Inferior parietal cortex (tissue), 1 donor: ENCODE results near the gene TNNT2.

Source experiments
- DNase-seq: peaks from one replicate; pipeline ENCODE4 v3.0.0-alpha.2; 2016; ENCODE audit errors: extremely low spot score

TNNT2 gene

GRCh38 chr1:201316556-201316955 lies 60.9 kb downstream of the TNNT2 start:
- no peak for DNase-seq

- no peak for DNase-seq
Measured at GRCh38 chr1:201313086-201313485, 64.4 kb downstream of the TNNT2 start.

DNA sequence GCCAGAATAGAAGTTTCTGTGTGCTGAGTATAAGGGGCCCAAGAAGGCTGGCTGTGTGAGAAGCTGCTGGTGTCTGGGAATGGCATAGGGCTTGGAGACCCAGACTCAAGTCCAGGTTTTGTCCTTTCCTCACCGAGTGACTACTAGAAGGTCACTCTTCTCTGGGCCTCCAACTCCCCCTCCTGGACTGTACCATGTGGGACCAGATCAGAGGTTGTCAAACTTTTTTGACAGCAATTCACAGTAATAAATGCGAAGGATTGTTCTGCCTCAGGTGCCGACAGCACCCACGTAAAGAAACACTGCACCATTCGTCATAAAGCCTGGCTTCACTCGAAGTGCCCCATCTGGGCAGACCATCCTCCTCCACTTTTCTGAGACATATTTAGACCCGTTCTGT lies 65.2 kb downstream of the TNNT2 start:
- DNase-seq, result no peak

DNA sequence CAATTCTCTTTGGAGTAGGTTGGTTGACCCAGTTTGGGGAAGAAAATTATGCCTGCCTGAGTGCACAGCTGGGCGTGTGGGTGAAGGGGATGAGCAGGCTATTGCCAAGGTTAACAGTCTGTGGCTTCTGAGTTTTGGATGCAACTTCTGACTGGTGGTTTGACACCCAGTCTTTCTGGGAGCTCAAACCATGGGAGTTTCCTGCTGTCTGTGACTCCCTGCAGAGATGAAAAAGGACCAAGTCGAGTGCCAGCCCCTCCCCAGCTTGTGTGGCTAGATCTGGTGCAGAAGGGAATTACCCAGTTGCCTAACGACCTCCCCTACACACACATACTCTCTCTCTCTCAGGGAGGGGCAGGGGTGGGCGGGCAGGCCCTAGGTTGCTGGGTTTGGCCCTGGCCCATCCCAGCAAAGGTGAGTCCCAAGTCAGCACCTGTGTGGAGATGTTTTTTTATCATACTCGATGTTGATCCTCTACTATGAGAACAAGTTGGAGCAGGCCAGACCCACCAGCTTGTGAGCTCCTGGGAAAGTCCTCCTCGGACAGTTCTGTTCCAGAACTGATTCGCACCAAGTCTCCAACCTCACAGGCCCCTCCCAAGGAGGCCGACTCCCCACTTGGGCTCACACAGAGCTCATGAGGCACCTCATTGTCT lies 66.0 kb downstream of the TNNT2 start:
- DNase-seq, result no peak

DNA sequence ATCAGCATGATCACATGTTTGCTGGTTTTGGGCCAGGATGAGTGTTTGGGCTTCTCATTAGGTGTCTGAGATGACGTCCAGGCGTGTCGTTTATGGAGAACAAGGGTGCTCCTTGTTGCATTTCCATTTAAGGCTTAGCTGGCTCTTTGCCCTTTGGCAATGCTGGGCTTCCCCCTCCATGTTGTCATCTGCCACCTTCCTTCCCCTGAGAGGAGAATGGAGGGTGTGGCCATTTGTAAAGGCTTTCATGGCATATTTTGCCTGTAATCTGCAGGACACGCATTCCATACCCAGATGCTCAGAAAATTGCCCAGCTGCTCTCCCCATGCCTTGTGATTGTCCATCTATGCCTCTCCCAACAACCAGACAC lies 66.5 kb downstream of the TNNT2 start:
- DNase-seq, result no peak

DNA sequence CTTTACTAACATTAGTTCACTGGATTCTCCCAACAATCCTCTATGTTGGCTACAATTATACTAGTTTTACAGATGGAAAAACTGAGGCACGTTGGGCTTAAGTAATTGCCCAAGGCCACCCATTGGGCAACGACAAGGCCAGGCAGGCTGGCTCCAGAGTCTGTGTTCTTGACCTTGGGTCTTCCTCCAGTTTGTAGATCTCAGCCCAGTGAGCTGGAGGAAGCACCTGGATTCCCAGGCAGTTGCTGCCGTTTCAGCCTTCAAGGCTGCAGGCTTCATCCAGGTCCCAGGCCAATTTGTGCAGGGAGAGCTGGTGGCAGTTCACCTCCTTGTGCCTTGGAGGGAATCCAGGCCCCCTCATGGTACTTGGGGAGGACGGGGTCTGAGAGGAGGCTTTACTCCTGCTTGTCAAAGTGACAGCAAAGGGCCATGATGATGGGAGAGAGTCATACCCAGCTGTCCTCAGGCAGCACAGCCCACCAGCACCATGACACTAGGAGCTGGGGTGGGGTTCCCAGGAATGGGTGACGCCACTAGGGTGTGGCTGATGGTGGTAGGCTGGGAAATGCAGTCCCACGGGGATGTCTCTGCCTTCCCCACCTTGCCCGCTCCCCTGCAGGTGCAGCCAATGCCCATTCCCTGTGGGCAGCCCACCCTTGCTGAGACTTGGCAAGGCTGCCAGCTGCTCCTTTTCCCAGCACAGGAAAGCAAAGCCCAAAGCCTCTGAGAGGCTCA lies 67.1 kb downstream of the TNNT2 start:
- no peak for DNase-seq

GRCh38 chr1:201309416-201309815 lies 68.1 kb downstream of the TNNT2 start:
- DNase-seq, result peak; percentile 16
